Pancreas (tissue), 10 donors: Measurements from ENCODE around the gene USP24. TPM values are rescaled to one million over a fixed set of nuclear protein-coding genes. Genes with fewer than 3 reads are reported as not detected.

Experiments
- ATAC-seq, 4 donors: fragments of 200-7000 bp; cut with Tn5 transposase; one replicate each; pipeline versions ENCODE4 v1.8.0 to v1.9.1; 2020; ENCODE audit warnings: mild to moderate bottlenecking in 4 of 4, moderate library complexity in 4 of 4
- DNase-seq, 6 donors: peaks; one replicate each; pipeline ENCODE4 v3.0.0-alpha.2; 2020
- FAIRE-seq: peaks from 2 replicates; lab custom pipeline; 2012; peaks lifted over from hg19 to GRCh38; lab: Jason Lieb, UNC
- H3K27ac ChIP-seq, 4 donors: fragments of 200-600 bp; sonication (generic); 1 replicate in 3 of 4; 2 replicates in 1 of 4; pipeline versions ENCODE4 v1.5.0 to v1.8.0; 2020
- H3K27me3 ChIP-seq, 4 donors: fragments of 200-600 bp; one replicate each; pipeline ENCODE4 v1.8.0; 2021
- H3K36me3 ChIP-seq, 3 donors: fragments of 200-600 bp; sonication (generic) in 1 of 3; one replicate each; pipeline versions ENCODE4 v1.5.0 to v1.8.0; 2020 to 2021
- H3K4me1 ChIP-seq, 3 donors: fragments of 200-600 bp; one replicate each; pipeline ENCODE4 v1.8.0; 2021
- H3K4me3 ChIP-seq, 4 donors: fragments of 200-600 bp; sonication (generic) in 2 of 4; one replicate each; pipeline versions ENCODE4 v1.5.0 to v1.8.0; 2020 to 2021
- H3K9me3 ChIP-seq, 4 donors: fragments of 200-600 bp; one replicate each; pipeline ENCODE4 v1.8.0; 2021
- WGBS, 2 donors: extraction: QIAGEN DNeasy Blood & Tissue Kit; methylation state at CpG; one replicate each; pipeline ENCODE4 v1.1.7; 2013; 5-methylcytosine and 5-hydroxymethylcytosine counted together
- intact Hi-C, 3 donors: fragments of 100-400 bp; cut with DNase I; formaldehyde crosslinking; loops; one replicate each; pipeline versions ENCODE4 v1.11.1 to v1.14.2; 2022
- polyA plus RNA-seq, 2 donors: library from polyadenylated mRNA; stranded (reverse); fragments of 200-250 nt; gene quantifications; one replicate each; pipeline ENCODE4 v1.2.3, GENCODE V29; 2013
- total RNA-seq, 6 donors: library from RNA; stranded (reverse); fragmentation: NEBNext Ultra II Directional in 4 of 6; extraction: Animal tissue kit (Norgen Biotek cat#: 25700) in 4 of 6; gene quantifications; one replicate each; pipeline versions ENCODE4 v1.2.1 to v1.2.4, GENCODE V29; 2021 to 2023
- TF ChIP-seq, protein P1 (sequence below), 4 donors: fragments of 200-600 bp; sonication (generic) in 3 of 4; IDR thresholded peaks; one replicate each; pipeline versions ENCODE4 v1.5.0 to v1.8.0; 2021; ENCODE audit warnings: antibody characterized with exemption in 4 of 4
- donor health status: healthy with polysubstance abuse.
- donor health status: DM: no; HTN: no; CAD: no; lungs with moderate emphysema.
- donor health status: DM: no; HTN: no; CAD: no.
- donor health status: control.
- donor health status: control.
- donor health status: Bipolar disorder and iron deficiency.
- donor health status: DM: yes; HTN: yes; CAD: no.
- donor health status: DM: no; HTN: no; CAD: no.
- donor health status: DM: no; HTN: no; CAD: no.
- donor health status: DM: yes; HTN: yes; CAD: no.

The USP24 gene
- total and polyA plus RNA-seq, 8 donors, result 7.5 to 26.8 (median 14.5) TPM

DNA sequence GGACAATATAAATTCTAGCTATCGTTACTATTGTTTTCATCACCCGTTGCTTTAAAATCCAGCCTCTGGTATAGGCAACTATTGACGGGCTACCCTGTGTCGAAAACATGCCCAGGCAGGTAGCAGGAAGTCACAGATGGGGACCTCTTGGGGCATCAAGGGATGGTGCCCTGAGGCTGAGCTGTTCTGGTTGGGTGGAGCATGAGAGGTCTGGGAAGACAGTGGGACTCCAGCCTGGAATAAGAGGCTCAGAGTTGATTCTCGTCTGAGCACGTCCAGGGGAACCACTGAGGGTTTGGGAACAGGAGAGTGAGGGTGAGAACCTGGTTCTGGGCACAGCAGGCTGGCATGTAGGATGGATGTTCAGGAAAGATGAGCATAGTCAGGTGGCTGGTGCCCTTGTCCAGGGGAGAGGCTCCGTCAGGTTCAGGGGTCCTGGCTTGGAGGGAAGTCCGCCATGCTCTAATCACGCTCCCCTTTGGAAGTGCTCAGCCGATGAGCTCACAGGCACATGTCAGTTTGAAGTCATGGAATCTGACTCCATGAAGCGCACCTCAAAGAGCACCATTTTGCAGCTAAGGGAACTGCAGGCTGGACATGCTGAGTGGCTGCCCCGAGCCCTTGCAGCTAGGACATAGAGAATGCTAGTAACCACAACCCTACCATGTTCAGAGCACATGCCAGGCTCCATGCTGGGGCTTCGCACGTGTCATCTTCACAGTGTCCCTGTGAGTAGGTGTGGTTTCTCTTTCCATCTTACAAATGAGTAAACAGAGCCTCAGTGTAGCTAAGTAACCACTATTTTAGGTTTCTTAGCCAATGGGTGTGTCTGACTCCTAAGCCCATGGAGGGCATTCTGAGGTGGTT is 154.8 kb downstream of the USP24 start:
- H3K9me3 ChIP-seq, result no peaks in the 10 kb centered on the region
- no peaks in the 10 kb centered on the region for H3K36me3 ChIP-seq
- TF ChIP-seq, protein P1, sequence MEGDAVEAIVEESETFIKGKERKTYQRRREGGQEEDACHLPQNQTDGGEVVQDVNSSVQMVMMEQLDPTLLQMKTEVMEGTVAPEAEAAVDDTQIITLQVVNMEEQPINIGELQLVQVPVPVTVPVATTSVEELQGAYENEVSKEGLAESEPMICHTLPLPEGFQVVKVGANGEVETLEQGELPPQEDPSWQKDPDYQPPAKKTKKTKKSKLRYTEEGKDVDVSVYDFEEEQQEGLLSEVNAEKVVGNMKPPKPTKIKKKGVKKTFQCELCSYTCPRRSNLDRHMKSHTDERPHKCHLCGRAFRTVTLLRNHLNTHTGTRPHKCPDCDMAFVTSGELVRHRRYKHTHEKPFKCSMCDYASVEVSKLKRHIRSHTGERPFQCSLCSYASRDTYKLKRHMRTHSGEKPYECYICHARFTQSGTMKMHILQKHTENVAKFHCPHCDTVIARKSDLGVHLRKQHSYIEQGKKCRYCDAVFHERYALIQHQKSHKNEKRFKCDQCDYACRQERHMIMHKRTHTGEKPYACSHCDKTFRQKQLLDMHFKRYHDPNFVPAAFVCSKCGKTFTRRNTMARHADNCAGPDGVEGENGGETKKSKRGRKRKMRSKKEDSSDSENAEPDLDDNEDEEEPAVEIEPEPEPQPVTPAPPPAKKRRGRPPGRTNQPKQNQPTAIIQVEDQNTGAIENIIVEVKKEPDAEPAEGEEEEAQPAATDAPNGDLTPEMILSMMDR (IDR thresholded peaks at IDR 0.05), result no peak
- H3K27me3 ChIP-seq, result no peaks in the 10 kb centered on the region
- no peaks in the 10 kb centered on the region for H3K4me1 ChIP-seq
- no peak overlapping the region for H3K4me3 ChIP-seq
- intact Hi-C loops, result no loop called here
- no peak overlapping the region for H3K27ac ChIP-seq
- DNase-seq (no peak), FAIRE-seq (no peak), ATAC-seq (no peak)
- WGBS, 2 donors, result 92 to 93% methylated on average over 14 of the region's 14 CpGs

DNA sequence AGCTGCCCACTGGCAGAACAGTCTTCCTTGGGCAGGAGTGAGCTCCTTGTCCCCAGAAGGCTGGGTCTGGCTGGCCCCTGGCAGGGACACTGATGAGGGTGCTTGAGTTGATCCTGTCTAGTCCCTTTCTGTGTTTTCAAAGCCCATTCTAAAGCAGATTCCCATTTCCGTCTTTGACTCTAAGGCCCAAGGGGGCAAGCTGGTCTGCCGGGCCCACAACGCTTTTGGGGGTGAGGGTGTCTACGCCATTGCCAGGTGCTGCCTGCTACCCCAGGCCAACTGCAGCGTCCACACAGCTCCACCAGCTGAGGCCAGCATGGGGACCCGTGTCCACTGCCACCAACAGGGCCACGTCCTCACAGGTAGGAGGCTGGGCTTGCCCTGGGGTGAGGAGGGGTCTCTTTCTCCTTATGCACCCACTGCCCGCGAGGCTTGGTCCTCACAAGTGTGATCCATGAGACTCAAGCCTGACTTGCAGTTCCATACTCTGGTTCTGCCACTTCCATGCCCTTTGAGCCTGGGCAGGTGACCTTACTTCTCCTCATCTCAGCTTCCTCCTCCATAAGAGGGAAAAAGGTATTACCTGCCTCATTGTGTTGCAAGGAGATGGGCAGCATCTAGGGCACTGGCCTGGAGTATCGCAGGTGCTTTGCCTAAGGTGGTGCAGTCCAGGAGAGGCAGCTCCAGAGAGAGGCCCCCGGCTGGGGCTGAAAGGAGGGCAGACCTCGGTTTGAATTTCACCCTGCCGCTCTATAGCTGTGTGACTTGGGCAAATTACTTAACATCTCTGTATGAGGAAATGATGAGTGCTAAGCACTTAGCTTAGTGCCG is 155.6 kb downstream of the USP24 start:
- Histone ChIP-seq H3K36me3 (no peaks in the 10 kb centered on the region), H3K4me1 (no peaks in the 10 kb centered on the region), H3K27me3 (no peaks in the 10 kb centered on the region), H3K4me3 (no peak overlapping the region), H3K27ac (no peak overlapping the region), H3K9me3 (no peaks in the 10 kb centered on the region)
- no peak for DNase-seq
- FAIRE-seq, result no peak
- WGBS, 2 donors, result 85 to 86% methylated on average over 14 of the region's 14 CpGs
- TF ChIP-seq, protein P1 (IDR thresholded peaks at IDR 0.05), result no peak
- ATAC-seq, result no peak
- intact Hi-C loops, result no loop called here

DNA sequence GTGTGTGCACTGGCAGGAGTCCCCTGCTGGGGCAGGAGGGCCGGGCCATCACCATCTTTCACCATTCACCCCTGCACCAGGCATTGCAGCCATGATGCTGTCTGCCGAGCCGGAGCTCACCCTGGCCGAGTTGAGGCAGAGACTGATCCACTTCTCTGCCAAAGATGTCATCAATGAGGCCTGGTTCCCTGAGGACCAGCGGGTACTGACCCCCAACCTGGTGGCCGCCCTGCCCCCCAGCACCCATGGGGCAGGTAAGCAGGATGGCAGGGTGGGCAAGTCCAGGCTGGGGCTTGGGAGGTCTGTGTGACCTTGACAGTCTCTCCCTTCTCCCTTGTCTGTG is 157.2 kb downstream of the USP24 start:
- Histone ChIP-seq H3K27me3 (no peaks in the 10 kb centered on the region), H3K4me3 (no peak overlapping the region), H3K9me3 (no peaks in the 10 kb centered on the region), H3K36me3 (no peaks in the 10 kb centered on the region), H3K4me1 (no peaks in the 10 kb centered on the region), H3K27ac (no peak overlapping the region)
- ATAC-seq, result no peak
- peak in 1 of 6 donors; percentile 6 for DNase-seq
- intact Hi-C loops, result no loop called here
- FAIRE-seq, result no peak
- TF ChIP-seq, protein P1 (IDR thresholded peaks at IDR 0.05), result no peak
- 92 to 93% methylated on average over 6 of the region's 6 CpGs for WGBS, 2 donors

DNA sequence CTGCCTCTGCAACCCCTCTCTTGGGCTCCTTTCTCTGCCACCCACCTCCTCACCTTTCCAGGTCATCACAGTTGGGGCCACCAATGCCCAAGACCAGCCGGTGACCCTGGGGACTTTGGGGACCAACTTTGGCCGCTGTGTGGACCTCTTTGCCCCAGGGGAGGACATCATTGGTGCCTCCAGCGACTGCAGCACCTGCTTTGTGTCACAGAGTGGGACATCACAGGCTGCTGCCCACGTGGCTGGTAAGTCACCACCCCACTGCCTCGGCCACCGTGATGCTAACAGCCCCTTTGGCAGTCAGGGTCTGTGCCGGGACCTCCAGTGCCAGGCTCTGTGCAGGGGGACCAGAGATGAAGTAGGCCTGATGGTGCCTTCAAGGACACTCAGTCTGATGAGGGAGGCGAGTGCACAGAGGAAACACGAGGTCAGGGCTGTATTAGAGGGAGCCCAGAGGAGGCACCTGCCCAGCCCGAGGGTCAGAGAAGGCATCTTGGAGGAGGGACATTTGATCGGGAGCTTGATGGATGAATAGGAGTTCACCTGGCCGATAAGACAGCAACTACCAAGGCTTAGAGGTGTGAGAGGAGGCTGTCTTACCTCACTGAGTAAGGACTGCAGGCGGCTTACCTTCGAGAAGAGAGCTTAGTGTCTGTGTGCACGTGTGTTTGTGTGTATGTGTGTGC is 157.8 kb downstream of the USP24 start:
- H3K4me1 ChIP-seq, result no peaks in the 10 kb centered on the region
- FAIRE-seq (no peak), DNase-seq (peak in 1 of 6 donors; percentile 7), ATAC-seq (no peak)
- H3K36me3 ChIP-seq, result no peaks in the 10 kb centered on the region
- WGBS, 2 donors, result 90 to 91% methylated on average over 15 of the region's 15 CpGs
- TF ChIP-seq, protein P1 (IDR thresholded peaks at IDR 0.05), result no peak
- no peaks in the 10 kb centered on the region for H3K9me3 ChIP-seq
- H3K4me3 ChIP-seq, result no peak overlapping the region
- H3K27ac ChIP-seq, result no peak overlapping the region
- H3K27me3 ChIP-seq, result no peaks in the 10 kb centered on the region
- intact Hi-C loops, result no loop called here
